Fibroblast of peridontal ligament (primary cell): ENCODE measurements around the gene CLDN24.

ENCODE experiments used
- DNase-seq: peaks from one replicate; pipeline ENCODE4 v3.0.0-alpha.2; 2010; ENCODE audit errors: extremely low read depth

CLDN24 gene

GRCh38 chr4:183284258-183284785 is 37.9 kb downstream of the CLDN24 start:
- no peak for DNase-seq

- DNase-seq, result no peak
Observed at GRCh38 chr4:183276106-183276505, 46.1 kb downstream of the CLDN24 start.

GRCh38 chr4:183272384-183272783 is 49.8 kb downstream of the CLDN24 start:
- DNase-seq, result no peak
